Measurements from ENCODE around the gene SOX15. TPM values are rescaled to one million over a fixed set of nuclear protein-coding genes. Genes with fewer than 3 reads are reported as not detected.
"Not testable (repeated sequence)": the region's sequence is repeated elsewhere in the genome, so short reads cannot be mapped to it uniquely, and the experiment has no call there.

Gene SOX15
- total RNA-seq, 1 donor from 2014 or later, result 0.67 TPM

- no peak for DNase-seq
- peak overlapping the region; percentile 83 for H3K4me3 ChIP-seq
- no peak for ATAC-seq
- H3K27me3 ChIP-seq, result no peaks in the 10 kb centered on the region
- no peaks in the 10 kb centered on the region for H3K9me3 ChIP-seq
- H3K27ac ChIP-seq, result peak overlapping the region; percentile 78
- H3K36me3 ChIP-seq, result peaks cover 12% of the 10 kb centered on the region
- intact Hi-C loops (cut with DNase I), result no loop called here
- TF ChIP-seq CTCF (IDR thresholded peaks at IDR 0.05), result no peak
- H3K4me1 ChIP-seq, result peaks cover 35% of the 10 kb centered on the region
Observed at GRCh38 chr17:7613769-7614424, 24.0 kb upstream of the SOX15 start.

GRCh38 chr17:7612294-7612640, 22.4 kb upstream of the SOX15 start:
- Histone ChIP-seq H3K4me1 (peaks cover 35% of the 10 kb centered on the region), H3K9me3 (no peaks in the 10 kb centered on the region), H3K27me3 (no peaks in the 10 kb centered on the region), H3K4me3 (no peak overlapping the region), H3K36me3 (peaks cover 12% of the 10 kb centered on the region), H3K27ac (no peak overlapping the region)
- ATAC-seq, result no peak
- no peak for DNase-seq
- no peak for TF ChIP-seq CTCF (IDR thresholded peaks at IDR 0.05)
- intact Hi-C loops (cut with DNase I), result no loop called here

- Histone ChIP-seq H3K4me3 (no peak overlapping the region), H3K9me3 (no peaks in the 10 kb centered on the region), H3K4me1 (peaks cover 35% of the 10 kb centered on the region), H3K36me3 (peaks cover 14% of the 10 kb centered on the region), H3K27ac (no peak overlapping the region), H3K27me3 (no peaks in the 10 kb centered on the region)
- no peak for TF ChIP-seq CTCF (IDR thresholded peaks at IDR 0.05)
- ATAC-seq (no peak), DNase-seq (no peak)
- intact Hi-C loops (cut with DNase I), result no loop called here
Observed at GRCh38 chr17:7611635-7612293, 21.9 kb upstream of the SOX15 start.

GRCh38 chr17:7610641-7611040, 20.7 kb upstream of the SOX15 start:
- Histone ChIP-seq H3K4me1 (peaks cover 35% of the 10 kb centered on the region), H3K27ac (no peak overlapping the region), H3K4me3 (no peak overlapping the region), H3K9me3 (no peaks in the 10 kb centered on the region), H3K27me3 (no peaks in the 10 kb centered on the region), H3K36me3 (peaks cover 23% of the 10 kb centered on the region)
- DNase-seq (no peak), ATAC-seq (no peak)
- no peak for TF ChIP-seq CTCF (IDR thresholded peaks at IDR 0.05)
- intact Hi-C loops (cut with DNase I), result no loop called here

GRCh38 chr17:7606280-7606679, 16.4 kb upstream of the SOX15 start:
- Histone ChIP-seq H3K4me1 (peaks cover 9% of the 10 kb centered on the region), H3K27ac (no peak overlapping the region), H3K27me3 (no peaks in the 10 kb centered on the region), H3K4me3 (no peak overlapping the region), H3K9me3 (no peaks in the 10 kb centered on the region), H3K36me3 (peaks cover 64% of the 10 kb centered on the region)
- DNase-seq (no peak), ATAC-seq (no peak)
- intact Hi-C loops (cut with DNase I), result no loop called here
- TF ChIP-seq CTCF (IDR thresholded peaks at IDR 0.05), result no peak

- H3K27ac ChIP-seq; ATAC-seq; H3K27me3 ChIP-seq; H3K9me3 ChIP-seq; intact Hi-C loops (cut with DNase I); H3K4me1 ChIP-seq; H3K4me3 ChIP-seq; DNase-seq: not testable (repeated sequence)
- H3K36me3 ChIP-seq, result peaks cover 96% of the 10 kb centered on the region
Observed at GRCh38 chr17:7597561-7597960, 7.7 kb upstream of the SOX15 start.
